BJ (cell line): ENCODE measurements around the gene HDAC5. TPM values are rescaled to one million over a fixed set of nuclear protein-coding genes. Genes with fewer than 3 reads are reported as not detected.

Source experiments
- CTCF ChIA-PET: fragments of 350-600 bp; formaldehyde crosslinking; extraction: SDS; loops from one replicate; lab custom pipeline; 2021; ENCODE audit warnings: antibody characterized with exemption, inconsistent platforms; lab: Yijun Ruan, JAX
- POLR2A ChIA-PET: fragments of 300-600 bp; sonication (Branson Sonifier 250); formaldehyde crosslinking; extraction: SDS; loops from one replicate; lab custom pipeline; 2021; ENCODE audit warnings: antibody characterized with exemption; lab: Charles Lee
- DNase-seq: peaks from one replicate; pipeline ENCODE4 v3.0.0-alpha.2; 2011; ENCODE audit warnings: low read depth
- H3K27me3 ChIP-seq: 2 replicates; pipeline ENCODE4 v1.6.0; 2011; ENCODE audit warnings: low read length; ENCODE audit not compliant: control insufficient read depth, insufficient read depth
- H3K36me3 ChIP-seq: 2 replicates; pipeline ENCODE4 v1.5.1; 2011; ENCODE audit warnings: low read length; ENCODE audit not compliant: control insufficient read depth, insufficient read depth
- H3K4me3 ChIP-seq: 2 replicates; pipeline ENCODE4 v1.5.1; 2011; ENCODE audit warnings: low read depth, mild to moderate bottlenecking, control low read depth, low read length
- polyA plus RNA-seq: library from polyadenylated mRNA; depleted of rRNA; stranded (reverse); fragments of >200 nt; gene quantifications from 2 replicates; pipeline ENCODE4 v1.2.3, GENCODE V29; 2011
- TF ChIP-seq, protein P1 (sequence below): IDR thresholded peaks from 2 replicates; pipeline ENCODE4 v1.5.1; 2011; ENCODE audit warnings: low read depth, mild to moderate bottlenecking, control low read depth, inconsistent platforms, low read length, moderate library complexity; ENCODE audit not compliant: insufficient read depth

Gene HDAC5
- polyA plus RNA-seq, 1 experiment: 102 TPM

DNA sequence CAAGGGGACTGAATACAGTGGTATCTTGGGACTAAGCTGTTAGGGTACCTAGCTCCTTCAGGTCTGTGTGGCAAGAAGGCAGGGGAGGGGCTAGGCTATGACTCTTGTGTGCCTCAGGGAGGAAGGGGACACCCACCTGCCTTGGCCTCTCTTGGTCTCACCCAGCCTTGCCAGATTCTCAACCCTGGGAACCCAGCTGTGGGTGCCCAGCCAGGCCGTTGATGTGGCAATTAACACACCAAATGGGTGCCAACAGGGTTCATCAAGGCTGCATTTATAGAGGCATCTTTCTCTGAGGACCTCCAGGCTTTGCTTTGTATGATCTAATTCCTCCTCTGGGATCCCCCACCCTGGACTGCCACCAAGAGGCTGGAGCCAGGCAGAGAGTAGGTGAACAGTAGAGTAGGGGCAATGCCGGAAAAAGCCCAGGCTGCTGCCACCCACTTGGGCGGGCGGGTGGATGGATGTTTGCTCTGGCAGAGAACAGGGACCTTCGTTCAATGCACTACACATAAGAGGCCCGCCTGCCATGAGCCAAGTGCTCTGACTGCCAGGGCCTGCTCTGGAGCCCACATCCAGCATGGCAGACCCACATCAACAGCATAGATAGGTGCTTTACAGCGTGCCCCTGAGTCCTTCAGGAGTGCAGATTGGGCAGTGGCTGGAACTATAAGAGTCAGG is 43.9 kb upstream of the HDAC5 start:
- Histone ChIP-seq H3K36me3 (no peaks in the 10 kb centered on the region), H3K27me3 (no peaks in the 10 kb centered on the region), H3K4me3 (no peak overlapping the region)
- no peak for DNase-seq
- CTCF ChIA-PET: interaction anchor here (0.8 to 3.1 kb wide), 12 partner anchors 14 to 288 kb away, joined by 3 to 28 read pairs (median 7); partner anchors contain the start of gene TMUB2
- TF ChIP-seq, protein P1, sequence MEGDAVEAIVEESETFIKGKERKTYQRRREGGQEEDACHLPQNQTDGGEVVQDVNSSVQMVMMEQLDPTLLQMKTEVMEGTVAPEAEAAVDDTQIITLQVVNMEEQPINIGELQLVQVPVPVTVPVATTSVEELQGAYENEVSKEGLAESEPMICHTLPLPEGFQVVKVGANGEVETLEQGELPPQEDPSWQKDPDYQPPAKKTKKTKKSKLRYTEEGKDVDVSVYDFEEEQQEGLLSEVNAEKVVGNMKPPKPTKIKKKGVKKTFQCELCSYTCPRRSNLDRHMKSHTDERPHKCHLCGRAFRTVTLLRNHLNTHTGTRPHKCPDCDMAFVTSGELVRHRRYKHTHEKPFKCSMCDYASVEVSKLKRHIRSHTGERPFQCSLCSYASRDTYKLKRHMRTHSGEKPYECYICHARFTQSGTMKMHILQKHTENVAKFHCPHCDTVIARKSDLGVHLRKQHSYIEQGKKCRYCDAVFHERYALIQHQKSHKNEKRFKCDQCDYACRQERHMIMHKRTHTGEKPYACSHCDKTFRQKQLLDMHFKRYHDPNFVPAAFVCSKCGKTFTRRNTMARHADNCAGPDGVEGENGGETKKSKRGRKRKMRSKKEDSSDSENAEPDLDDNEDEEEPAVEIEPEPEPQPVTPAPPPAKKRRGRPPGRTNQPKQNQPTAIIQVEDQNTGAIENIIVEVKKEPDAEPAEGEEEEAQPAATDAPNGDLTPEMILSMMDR: no peak
- POLR2A ChIA-PET: no interaction called here

DNA sequence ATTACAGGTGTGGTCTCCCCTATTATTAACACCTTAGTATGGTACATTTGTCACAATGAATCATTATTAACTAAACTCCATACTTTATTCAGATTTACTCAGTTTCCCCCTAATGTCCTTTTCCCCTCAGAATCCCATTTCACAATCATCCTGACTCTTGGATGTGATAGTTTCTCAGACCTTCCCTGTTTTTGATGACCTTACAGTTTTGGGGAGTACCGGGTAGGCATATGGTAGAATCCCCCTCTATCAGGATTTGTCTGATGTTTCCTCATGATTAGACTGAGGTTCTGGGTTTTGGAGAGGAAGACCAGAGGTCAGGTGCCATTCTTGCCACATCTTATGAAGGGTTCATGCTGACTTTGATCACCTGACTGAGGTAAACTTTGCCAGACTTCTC is 41.0 kb upstream of the HDAC5 start:
- TF ChIP-seq, protein P1: no peak
- H3K36me3 ChIP-seq: no peaks in the 10 kb centered on the region; the same call in 1 of the 2 replicates
- ChIA-PET CTCF (no interaction called here), POLR2A (no interaction called here)
- no peak for DNase-seq
- no peak overlapping the region for H3K4me3 ChIP-seq
- H3K27me3 ChIP-seq: no peaks in the 10 kb centered on the region

DNA sequence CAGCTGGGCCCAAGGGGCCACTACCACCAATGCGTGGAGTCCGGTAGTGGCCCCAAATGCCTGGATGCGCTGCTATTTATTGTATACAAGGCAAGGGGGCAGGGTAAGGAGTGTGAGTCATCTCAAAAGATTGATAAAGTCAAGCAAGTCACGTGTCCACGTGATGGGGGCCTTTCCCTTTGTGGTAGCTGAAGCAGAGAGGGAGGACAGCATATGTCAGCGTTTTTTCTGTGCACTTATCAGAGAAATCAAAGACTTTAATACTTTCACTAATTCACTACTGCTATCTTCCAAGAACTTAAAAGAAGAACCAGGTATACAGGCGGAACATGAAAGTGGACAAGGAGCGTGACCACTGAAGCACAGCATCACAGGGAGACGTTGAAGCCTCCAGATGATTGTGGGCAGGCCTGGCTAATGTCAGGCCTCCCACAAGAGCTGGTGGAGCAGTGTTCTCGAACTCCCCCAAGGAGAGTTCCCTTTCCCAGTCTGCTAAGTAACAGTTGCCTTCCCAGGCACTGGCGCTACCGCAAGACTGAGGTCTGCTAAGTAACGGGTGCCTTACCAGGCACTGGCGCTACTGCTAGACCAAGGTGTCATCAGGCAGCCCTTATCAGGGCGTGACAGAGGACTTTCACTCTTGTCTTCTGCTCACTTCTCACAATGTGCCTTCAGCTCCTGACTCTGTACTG is 36.2 kb upstream of the HDAC5 start:
- CTCF ChIA-PET: interaction anchor here (0.6 to 3.6 kb wide), 3 partner anchors 9 to 38 kb away, joined by 3 to 25 read pairs (median 4); partner anchors contain the start of gene ASB16

DNA sequence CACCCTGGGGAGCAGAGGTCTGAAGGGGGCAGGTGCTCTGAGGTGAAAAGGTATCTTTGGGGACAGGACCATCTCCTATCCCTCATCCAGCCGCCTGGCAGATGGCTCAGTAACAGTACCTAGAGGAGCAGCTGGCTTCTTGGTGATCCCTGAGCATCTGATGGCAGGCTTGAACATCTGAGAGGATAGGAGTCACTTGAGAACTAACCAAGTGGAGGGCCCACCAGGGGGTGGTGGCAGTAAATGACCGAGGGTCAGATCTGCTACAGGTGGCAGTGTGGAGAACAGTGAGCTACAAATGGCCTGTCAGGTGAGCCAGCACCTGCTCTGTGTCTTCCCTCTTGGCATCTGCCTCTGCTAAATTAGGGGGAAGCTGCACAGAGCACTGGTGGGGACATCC is 32.0 kb upstream of the HDAC5 start:
- 0 out of 2 replicates have a peak, but pooled peaks cover 2% of the 10 kb centered on the region for H3K36me3 ChIP-seq
- TF ChIP-seq, protein P1: no peak
- no peak for DNase-seq
- no peak overlapping the region for H3K4me3 ChIP-seq
- ChIA-PET CTCF (interaction anchor here (1.0 to 2.8 kb wide), 4 partner anchors 13 to 114 kb away, joined by 3 to 11 read pairs (median 6); partner anchors contain the start of genes ASB16 and HROB), POLR2A (interaction anchor here (0.6 kb wide), 1 partner anchor 16 kb away, joined by 16 read pairs; no protein-coding TSS in a partner anchor)
- no peaks in the 10 kb centered on the region for H3K27me3 ChIP-seq

More for the DNA sequence above, 36.2 kb upstream of the HDAC5 start:
- POLR2A ChIA-PET: no interaction called here
- peaks cover 2% of the 10 kb centered on the region; the same call in 1 of the 2 replicates for H3K36me3 ChIP-seq
- no peak for DNase-seq
- TF ChIP-seq, protein P1: no peak
- H3K27me3 ChIP-seq: no peaks in the 10 kb centered on the region
- H3K4me3 ChIP-seq: no peak overlapping the region

DNA sequence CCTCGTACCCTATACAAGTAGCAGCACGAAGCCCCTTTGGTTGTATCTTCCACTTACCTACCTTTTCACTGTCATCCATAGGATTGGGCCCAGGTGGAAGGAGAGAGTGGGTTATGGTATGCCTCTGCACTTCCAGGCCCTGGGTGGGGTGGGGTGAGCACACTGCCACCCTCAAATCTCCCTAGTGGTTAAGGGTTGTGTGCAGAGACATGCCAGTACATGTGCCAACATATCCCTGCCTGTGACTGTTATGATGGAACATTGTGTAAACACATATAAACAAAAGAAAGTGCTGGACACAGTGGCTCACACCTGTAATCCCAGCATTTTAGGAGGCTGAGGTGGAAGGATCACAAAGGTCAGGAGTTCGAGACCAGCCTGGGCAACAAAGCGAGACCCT is 29.4 kb upstream of the HDAC5 start:
- ChIA-PET CTCF (interaction anchor here (0.7 to 0.9 kb wide), 2 partner anchors 8 to 14 kb away, joined by 3 to 4 read pairs; no protein-coding TSS in a partner anchor), POLR2A (no interaction called here)
- H3K4me3 ChIP-seq: no peak overlapping the region
- H3K36me3 ChIP-seq: 0 out of 2 replicates have a peak, but pooled peaks cover 2% of the 10 kb centered on the region
- no peaks in the 10 kb centered on the region for H3K27me3 ChIP-seq
- TF ChIP-seq, protein P1: no peak
- no peak for DNase-seq
